HPDE6-E6E7 (cell line): ENCODE measurements around the gene ESRRA.
A peak's percentile ranks its signal among the peaks of the same experiment; 100 is the strongest.

Experiments used
- DNase-seq: peaks from one replicate; pipeline ENCODE4 v3.0.0; 2011; ENCODE audit warnings: missing footprints; ENCODE audit errors: extremely low spot score

Gene ESRRA

GRCh38 chr11:64305075-64305690, at the start of gene ESRRA:
ESRRA (plus strand) TSS chr11:64305524; CDS start chr11:64307180, 1,656 bp downstream.
- peak; percentile 92 for DNase-seq

- DNase-seq: no peak
Observed at GRCh38 chr11:64256300-64256699, 49.0 kb upstream of the ESRRA start.

- DNase-seq: no peak
Observed at GRCh38 chr11:64258356-64258755, 47.0 kb upstream of the ESRRA start.

- DNase-seq: no peak
Observed at GRCh38 chr11:64258946-64259532, 46.3 kb upstream of the ESRRA start.

- no peak for DNase-seq
Observed at GRCh38 chr11:64259533-64260067, 45.7 kb upstream of the ESRRA start.

GRCh38 chr11:64260147-64260708, 45.1 kb upstream of the ESRRA start:
- no peak for DNase-seq

- no peak for DNase-seq
Observed at GRCh38 chr11:64261556-64262080, 43.7 kb upstream of the ESRRA start.

GRCh38 chr11:64262271-64263002, 42.9 kb upstream of the ESRRA start:
- DNase-seq: no peak

GRCh38 chr11:64263021-64263946, 42.0 kb upstream of the ESRRA start:
- DNase-seq: no peak

GRCh38 chr11:64263947-64264317, 41.4 kb upstream of the ESRRA start:
- DNase-seq: no peak

GRCh38 chr11:64264371-64264852, 40.9 kb upstream of the ESRRA start:
- DNase-seq: no peak

GRCh38 chr11:64265176-64266160, 39.9 kb upstream of the ESRRA start:
- DNase-seq: no peak

GRCh38 chr11:64266339-64266738, 39.0 kb upstream of the ESRRA start:
- DNase-seq: no peak

- no peak for DNase-seq
Observed at GRCh38 chr11:64267207-64267945, 37.9 kb upstream of the ESRRA start.

- no peak for DNase-seq
Observed at GRCh38 chr11:64268025-64268892, 37.1 kb upstream of the ESRRA start.

GRCh38 chr11:64268893-64269539, 36.3 kb upstream of the ESRRA start:
- DNase-seq: no peak

GRCh38 chr11:64269540-64270220, 35.6 kb upstream of the ESRRA start:
- peak; percentile 87 for DNase-seq
